GM19372 (cell line): Measurements from ENCODE around the gene BMPR1A.
"Not testable (repeated sequence)": the region's sequence is repeated elsewhere in the genome, so short reads cannot be mapped to it uniquely, and the experiment has no call there.

ENCODE experiments used
- ATAC-seq: cut with Tn5 transposase; IDR thresholded peaks from one replicate; pipeline ENCODE4 v1.9.1; 2021; ENCODE audit warnings: mild to moderate bottlenecking, low read depth, moderate library complexity; ENCODE audit not compliant: unreplicated experiment

BMPR1A gene

GRCh38 chr10:86728056-86728455 is 28.4 kb upstream of the BMPR1A start:
- no peak for ATAC-seq

DNA sequence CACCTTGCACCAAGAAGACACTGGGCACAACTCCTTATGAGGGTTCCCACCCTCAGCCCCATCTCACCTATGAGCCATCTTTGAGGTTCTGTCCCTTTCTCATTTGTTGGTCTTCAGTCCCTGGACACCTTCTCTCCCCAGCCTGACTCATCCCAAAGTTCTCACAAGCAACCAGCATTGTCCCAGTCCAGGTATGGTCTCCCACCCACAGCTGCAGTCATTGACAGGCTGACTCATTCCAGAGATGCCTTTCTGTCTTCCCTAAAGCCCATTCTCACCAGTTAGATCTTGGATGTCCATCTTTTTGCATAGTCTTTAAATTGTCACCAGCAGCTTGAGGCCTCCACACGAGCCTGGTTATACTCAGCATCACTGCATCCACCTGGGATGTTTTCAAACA is 26.7 kb upstream of the BMPR1A start:
- ATAC-seq: no peak

GRCh38 chr10:86730227-86730626 is 26.2 kb upstream of the BMPR1A start:
- no peak for ATAC-seq

- no peak for ATAC-seq
These were observed 23.6 kb upstream of the BMPR1A start for GRCh38 chr10:86732771-86733170.

- ATAC-seq: no peak
These were observed 23.2 kb upstream of the BMPR1A start for GRCh38 chr10:86733260-86733671.

DNA sequence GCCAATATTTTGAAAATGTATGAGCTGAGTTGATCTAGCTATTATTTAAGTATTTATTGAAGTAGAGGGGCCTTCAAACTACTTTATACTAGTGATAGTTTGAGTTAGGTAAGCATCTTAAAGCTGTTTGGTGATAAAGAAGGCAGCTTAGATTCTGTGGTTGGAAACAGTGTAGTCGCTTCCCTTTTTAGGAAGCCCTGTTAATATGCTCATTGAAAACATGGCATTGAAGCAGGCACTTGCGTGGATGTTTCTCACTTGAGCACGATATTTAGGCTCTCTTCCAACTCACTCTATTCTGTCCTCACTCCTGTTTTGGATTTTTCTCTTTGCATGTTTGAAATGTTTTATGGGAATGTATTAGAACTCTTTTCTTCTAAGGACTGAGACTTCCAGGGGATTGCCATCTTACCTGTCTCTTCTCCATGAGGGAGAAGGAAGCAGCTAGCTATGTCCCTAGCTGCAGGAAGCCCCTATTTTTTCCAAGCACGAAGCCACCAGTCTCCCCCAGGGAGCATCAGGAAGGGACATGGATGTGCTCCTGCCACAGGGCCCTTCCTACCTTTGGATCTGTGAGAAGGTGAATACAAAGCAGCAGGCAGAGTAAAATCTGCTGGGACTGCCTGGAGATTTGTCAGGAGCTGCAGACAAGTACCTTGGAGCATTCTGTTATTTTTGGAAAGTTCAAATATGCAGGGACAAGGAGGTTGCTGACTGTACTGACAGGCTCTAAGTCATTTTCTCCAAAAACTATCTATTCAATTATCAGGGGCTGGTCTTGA is 22.0 kb upstream of the BMPR1A start:
- ATAC-seq: no peak

GRCh38 chr10:86735278-86735677 is 21.1 kb upstream of the BMPR1A start:
- ATAC-seq: not testable (repeated sequence)

DNA sequence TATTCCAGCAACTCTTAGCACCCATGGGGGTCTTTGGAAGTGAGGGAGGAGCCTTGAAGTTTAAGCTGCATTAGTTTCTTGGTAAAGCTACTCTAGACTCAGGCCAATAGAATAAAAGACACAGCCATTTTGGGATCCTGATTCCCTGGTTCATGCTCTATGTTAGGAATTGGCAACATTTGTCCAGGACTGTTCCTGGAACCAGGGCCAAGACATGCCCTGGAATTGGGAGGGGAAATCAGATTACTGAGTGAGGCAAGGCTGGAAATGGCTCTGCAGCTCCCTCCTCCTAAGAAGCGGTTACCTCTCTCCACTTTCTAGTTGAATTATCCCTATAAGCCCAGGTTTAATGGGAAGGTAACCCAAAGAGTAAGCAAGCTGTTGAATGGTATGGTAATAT is 14.2 kb upstream of the BMPR1A start:
- ATAC-seq: no peak

DNA sequence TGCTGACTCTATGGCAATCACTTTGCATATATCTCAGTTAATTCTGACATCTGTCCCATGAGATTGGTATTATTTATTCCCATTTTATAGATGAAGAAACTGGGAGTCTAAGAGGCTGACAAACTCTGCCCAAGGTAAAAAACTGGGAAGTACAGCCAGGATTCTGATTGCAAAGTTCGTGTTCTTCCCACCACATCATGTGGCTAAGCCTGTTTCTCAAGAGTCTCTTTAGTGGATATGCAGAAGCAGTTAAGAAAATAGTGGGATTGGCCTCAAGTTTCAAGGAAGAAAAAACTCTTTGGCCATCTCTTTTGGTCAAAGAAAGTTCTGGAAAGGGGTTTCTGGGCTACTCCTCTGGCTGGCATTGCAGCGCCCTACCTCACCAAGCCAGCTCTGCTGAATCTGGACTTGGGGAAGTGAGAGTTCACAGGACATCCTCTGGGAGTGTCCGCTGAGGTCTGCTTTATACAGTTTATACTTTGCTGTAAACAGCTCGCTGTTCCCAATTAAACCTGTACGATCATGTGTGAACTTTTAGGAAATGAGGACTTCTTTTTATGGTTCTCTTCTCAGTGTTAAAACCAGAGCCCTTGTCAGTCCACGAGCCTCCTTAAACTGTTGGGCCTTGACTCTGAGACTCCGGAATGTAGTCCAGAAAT is 12.2 kb upstream of the BMPR1A start:
- ATAC-seq: no peak

GRCh38 chr10:86747796-86748581 is 8.4 kb upstream of the BMPR1A start:
- no peak for ATAC-seq

- no peak for ATAC-seq
These were observed 6.6 kb upstream of the BMPR1A start for GRCh38 chr10:86749854-86750253.

GRCh38 chr10:86751477-86751876 is 4.9 kb upstream of the BMPR1A start:
- no peak for ATAC-seq

- ATAC-seq: no peak
These were observed 4.1 kb upstream of the BMPR1A start for GRCh38 chr10:86752311-86752710.

DNA sequence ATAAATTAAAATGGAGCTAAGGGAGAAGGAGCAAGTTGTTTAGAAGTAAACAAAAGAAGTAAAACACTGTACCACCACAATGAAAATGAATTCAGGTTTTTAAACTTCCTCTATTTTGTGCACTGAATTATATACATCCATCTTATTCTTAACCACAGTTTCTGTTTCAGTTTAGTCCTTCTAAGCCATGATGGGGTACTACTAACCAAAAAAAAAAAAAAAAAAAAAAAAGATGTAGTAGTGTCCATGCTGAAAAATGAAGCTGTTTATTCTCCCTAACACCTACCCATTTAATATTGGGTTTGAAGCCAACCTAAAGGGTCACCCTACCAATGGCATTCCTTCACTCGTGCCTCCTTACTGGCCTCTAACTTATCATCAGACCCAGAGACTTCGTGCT is 3.4 kb upstream of the BMPR1A start:
- ATAC-seq: no peak

DNA sequence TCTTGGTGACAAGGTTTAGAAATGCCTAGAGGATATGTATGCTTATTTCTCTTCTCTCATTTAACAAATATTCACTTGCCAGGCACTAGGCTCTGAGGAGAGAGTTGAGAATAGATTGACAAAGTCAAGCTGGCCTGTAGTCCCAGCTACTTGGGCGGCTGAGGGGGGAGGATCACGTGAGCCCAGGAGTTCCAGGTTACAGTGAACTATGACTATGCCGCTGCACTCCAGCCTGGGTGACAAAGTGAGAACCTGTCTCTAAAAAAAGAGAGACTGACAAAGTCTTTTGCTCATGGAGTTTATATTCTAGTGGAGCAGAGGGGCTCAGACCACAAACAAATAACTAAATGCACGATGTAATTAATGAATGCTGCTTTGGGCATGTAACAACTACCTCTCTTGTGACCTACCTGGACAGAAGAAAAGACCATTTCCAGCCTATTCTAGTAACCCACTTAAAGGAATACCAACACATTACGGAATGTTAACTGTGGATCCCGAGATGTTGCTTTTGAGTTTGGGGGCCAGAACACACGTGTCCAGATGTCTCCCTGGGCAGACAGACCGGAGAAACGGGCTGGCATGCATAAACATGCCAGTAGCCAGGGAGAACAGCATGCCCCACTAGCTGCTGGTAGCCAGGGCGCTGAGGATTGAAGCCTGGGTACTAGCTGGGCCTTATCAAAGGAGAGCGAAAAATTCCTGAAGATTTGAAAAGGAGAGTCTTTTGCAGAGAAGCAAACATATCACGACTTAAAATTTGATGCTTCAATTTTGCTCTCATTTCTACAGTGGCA is 2.6 kb upstream of the BMPR1A start:
- no peak for ATAC-seq

- no peak for ATAC-seq
These were observed 1.0 kb upstream of the BMPR1A start for GRCh38 chr10:86755454-86755739.

GRCh38 chr10:86755740-86756510 is 494 bp upstream of the BMPR1A start:
- peak; percentile 78 for ATAC-seq

DNA sequence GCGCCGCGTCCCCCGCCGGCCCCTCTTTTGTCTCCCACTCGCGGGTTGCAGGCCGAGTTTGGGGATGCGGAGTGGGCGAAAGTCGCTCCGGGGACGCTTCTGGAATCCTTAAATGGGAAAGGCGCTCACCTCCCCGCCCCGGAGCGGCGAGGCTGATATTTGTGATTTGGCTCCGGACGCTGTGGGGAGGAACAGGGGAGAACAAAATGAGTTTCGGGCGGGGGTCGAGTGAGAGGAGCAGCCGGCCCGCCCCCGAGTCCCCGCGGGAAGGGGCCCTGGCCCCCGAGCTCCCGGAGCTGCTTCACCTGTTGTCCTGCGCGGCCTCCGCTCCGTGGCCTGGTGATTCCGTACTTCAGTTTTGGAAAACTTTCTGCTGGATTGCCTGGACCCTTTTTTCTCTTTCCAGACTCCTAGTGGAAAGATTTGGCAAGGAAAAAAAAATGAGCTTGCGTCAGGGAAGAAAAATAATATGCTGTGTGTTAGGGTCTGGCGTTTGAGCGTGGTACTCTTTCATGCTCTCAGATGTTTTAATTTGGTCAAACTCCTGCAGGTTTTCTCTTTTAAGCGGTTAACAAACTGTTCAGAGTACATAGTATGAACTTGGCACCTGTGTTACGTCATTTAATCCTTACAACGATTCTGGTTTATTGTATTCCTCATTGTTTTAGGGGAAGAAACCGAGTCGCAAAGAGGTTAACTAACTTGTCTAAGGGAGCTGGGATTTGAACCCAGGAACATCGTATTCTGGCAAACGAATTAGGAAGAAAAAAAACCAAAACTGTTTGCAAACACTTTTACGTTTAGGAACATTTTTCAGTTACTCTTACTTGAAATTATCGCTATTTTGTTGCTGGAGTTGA is 924 bp downstream of the BMPR1A start:
- no peak for ATAC-seq
